Osteoblast (primary cell): ENCODE measurements around the gene ELAVL4. TPM values are rescaled to one million over a fixed set of nuclear protein-coding genes. Genes with fewer than 3 reads are reported as not detected.

Experiments
- DNase-seq: peaks from one replicate; pipeline ENCODE4 v3.0.0; 2011; ENCODE audit warnings: low spot score, mixed read lengths; ENCODE audit not compliant: insufficient read length; ENCODE audit errors: missing footprints
- H2AFZ ChIP-seq: 2 replicates; pipeline ENCODE4 v1.6.0; 2011; ENCODE audit warnings: mild to moderate bottlenecking, low read length
- H3K27ac ChIP-seq: 2 replicates; pipeline ENCODE4 v1.5.1; 2011; ENCODE audit warnings: mild to moderate bottlenecking, low read depth, low read length, moderate library complexity
- H3K27me3 ChIP-seq: 2 replicates; pipeline ENCODE4 v1.6.0; 2012; ENCODE audit warnings: mild to moderate bottlenecking, control low read depth, inconsistent platforms, low read length, moderate library complexity; ENCODE audit not compliant: insufficient read depth
- H3K36me3 ChIP-seq: 2 replicates; pipeline ENCODE4 v1.5.1; 2011; ENCODE audit warnings: mild to moderate bottlenecking, low read length, control low read depth, moderate library complexity; ENCODE audit not compliant: insufficient read depth
- H3K4me1 ChIP-seq: 2 replicates; pipeline ENCODE4 v1.5.1; 2011; ENCODE audit warnings: mild to moderate bottlenecking, low read length, control low read depth, moderate library complexity; ENCODE audit not compliant: insufficient read depth
- H3K4me2 ChIP-seq: 2 replicates; pipeline ENCODE4 v1.6.0; 2011; ENCODE audit warnings: mild to moderate bottlenecking, low read length; ENCODE audit not compliant: insufficient read depth
- H3K4me3 ChIP-seq: fragments of 200-600 bp; sonication (generic); 3 replicates; pipeline ENCODE4 v1.5.1; 2012; ENCODE audit warnings: mild to moderate bottlenecking, low read length, inconsistent platforms; ENCODE audit not compliant: insufficient read depth
- H3K79me2 ChIP-seq: 2 replicates; pipeline ENCODE4 v1.6.0; 2012; ENCODE audit warnings: mild to moderate bottlenecking, low read length, control low read depth, inconsistent platforms; ENCODE audit not compliant: insufficient read depth
- H3K9me3 ChIP-seq: 2 replicates; pipeline ENCODE4 v1.5.1; 2011; ENCODE audit warnings: low read depth, low read length, control low read depth
- H4K20me1 ChIP-seq: 2 replicates; pipeline ENCODE4 v1.6.0; 2012; ENCODE audit warnings: mild to moderate bottlenecking, low read length, control low read depth; ENCODE audit not compliant: insufficient read depth
- CTCF ChIP-seq: IDR thresholded peaks from 2 replicates; pipeline ENCODE4 v1.5.1; 2011; ENCODE audit warnings: mild to moderate bottlenecking, low read depth, low read length, moderate library complexity; ENCODE audit errors: extremely low read depth
- total RNA-seq: library from RNA; depleted of rRNA; stranded (reverse); fragments of >200 nt; gene quantifications from 2 replicates; pipeline ENCODE4 v1.2.3, GENCODE V29; 2012

Gene ELAVL4
- total RNA-seq, 1 donor = not detected

DNA sequence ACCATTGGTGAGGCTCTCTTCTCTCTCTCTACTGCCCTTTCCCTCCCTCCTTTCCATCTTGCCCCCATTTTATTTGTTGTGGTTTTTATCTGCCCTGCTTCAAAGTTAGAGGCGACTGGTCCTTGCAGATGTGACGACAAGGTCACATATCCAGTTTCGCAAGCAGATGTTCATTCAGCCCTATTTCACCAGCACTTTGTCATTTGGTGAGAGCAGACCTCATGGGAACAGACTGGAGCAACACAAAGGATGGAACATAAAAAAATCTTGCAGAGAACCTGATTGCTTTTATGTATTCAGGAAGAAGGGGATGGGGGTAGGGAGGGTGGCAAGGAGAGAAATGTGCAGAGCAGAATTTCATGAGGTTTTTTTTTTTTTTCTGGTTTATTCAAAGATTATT is 84.3 kb downstream of the ELAVL4 start:
- Histone ChIP-seq H2AFZ (no peak overlapping the region), H3K27ac (no peak overlapping the region), H3K79me2 (no peaks in the 10 kb centered on the region), H3K27me3 (no peaks in the 10 kb centered on the region), H3K4me1 (no peaks in the 10 kb centered on the region), H3K4me3 (no peak overlapping the region), H4K20me1 (no peaks in the 10 kb centered on the region), H3K4me2 (no peak overlapping the region), H3K36me3 (no peaks in the 10 kb centered on the region), H3K9me3 (peaks cover 3% of the 10 kb centered on the region)
- no peak for TF ChIP-seq CTCF
- no peak for DNase-seq

GRCh38 chr1:50195205-50195604 is 86.5 kb downstream of the ELAVL4 start:
- Histone ChIP-seq H3K27me3 (no peaks in the 10 kb centered on the region), H3K79me2 (no peaks in the 10 kb centered on the region), H3K9me3 (no peaks in the 10 kb centered on the region), H3K4me3 (no peak overlapping the region), H2AFZ (no peak overlapping the region), H3K4me2 (no peak overlapping the region), H3K36me3 (no peaks in the 10 kb centered on the region), H4K20me1 (no peaks in the 10 kb centered on the region), H3K27ac (no peak overlapping the region), H3K4me1 (no peaks in the 10 kb centered on the region)
- no peak for TF ChIP-seq CTCF
- DNase-seq = no peak

GRCh38 chr1:50196081-50196480 is 87.4 kb downstream of the ELAVL4 start:
- no peaks in the 10 kb centered on the region for H4K20me1 ChIP-seq
- no peak overlapping the region for H3K4me3 ChIP-seq
- no peak for DNase-seq
- no peaks in the 10 kb centered on the region for H3K79me2 ChIP-seq
- H3K27ac ChIP-seq = no peak overlapping the region
- H3K9me3 ChIP-seq = no peaks in the 10 kb centered on the region
- no peaks in the 10 kb centered on the region for H3K27me3 ChIP-seq
- H3K4me1 ChIP-seq = no peaks in the 10 kb centered on the region
- no peaks in the 10 kb centered on the region for H3K36me3 ChIP-seq
- no peak overlapping the region for H2AFZ ChIP-seq
- no peak overlapping the region for H3K4me2 ChIP-seq
- no peak for TF ChIP-seq CTCF

DNA sequence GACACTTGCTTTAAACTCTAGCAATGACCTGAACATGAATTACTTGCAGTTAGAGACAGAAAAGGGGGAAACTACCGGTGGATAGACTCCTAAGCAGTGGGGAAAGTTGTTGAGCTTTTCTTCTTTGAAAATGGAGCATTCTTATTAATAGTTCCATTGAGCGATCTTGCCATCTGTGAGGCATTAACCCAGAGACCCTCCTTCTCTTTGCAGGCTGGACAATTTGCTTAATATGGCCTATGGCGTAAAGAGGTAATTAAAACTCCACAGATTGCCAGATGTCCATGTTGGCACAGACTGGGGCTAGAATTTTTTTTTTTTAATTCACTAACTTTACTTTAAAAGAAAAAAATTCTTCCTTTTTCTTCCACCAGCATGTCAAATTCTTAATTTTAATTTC is 88.5 kb downstream of the ELAVL4 start:
- no peak overlapping the region for H3K4me2 ChIP-seq
- no peak overlapping the region for H3K27ac ChIP-seq
- H3K79me2 ChIP-seq = no peaks in the 10 kb centered on the region
- H4K20me1 ChIP-seq = no peaks in the 10 kb centered on the region
- no peak overlapping the region for H2AFZ ChIP-seq
- TF ChIP-seq CTCF = no peak
- no peaks in the 10 kb centered on the region for H3K4me1 ChIP-seq
- no peaks in the 10 kb centered on the region for H3K9me3 ChIP-seq
- H3K36me3 ChIP-seq = no peaks in the 10 kb centered on the region
- H3K27me3 ChIP-seq = no peaks in the 10 kb centered on the region
- DNase-seq = no peak
- H3K4me3 ChIP-seq = no peak overlapping the region
